ENCODE measurements around the gene NMNAT2.
"Not testable (repeated sequence)": the region's sequence is repeated elsewhere in the genome, so short reads cannot be mapped to it uniquely, and the experiment has no call there.

The NMNAT2 gene

DNA sequence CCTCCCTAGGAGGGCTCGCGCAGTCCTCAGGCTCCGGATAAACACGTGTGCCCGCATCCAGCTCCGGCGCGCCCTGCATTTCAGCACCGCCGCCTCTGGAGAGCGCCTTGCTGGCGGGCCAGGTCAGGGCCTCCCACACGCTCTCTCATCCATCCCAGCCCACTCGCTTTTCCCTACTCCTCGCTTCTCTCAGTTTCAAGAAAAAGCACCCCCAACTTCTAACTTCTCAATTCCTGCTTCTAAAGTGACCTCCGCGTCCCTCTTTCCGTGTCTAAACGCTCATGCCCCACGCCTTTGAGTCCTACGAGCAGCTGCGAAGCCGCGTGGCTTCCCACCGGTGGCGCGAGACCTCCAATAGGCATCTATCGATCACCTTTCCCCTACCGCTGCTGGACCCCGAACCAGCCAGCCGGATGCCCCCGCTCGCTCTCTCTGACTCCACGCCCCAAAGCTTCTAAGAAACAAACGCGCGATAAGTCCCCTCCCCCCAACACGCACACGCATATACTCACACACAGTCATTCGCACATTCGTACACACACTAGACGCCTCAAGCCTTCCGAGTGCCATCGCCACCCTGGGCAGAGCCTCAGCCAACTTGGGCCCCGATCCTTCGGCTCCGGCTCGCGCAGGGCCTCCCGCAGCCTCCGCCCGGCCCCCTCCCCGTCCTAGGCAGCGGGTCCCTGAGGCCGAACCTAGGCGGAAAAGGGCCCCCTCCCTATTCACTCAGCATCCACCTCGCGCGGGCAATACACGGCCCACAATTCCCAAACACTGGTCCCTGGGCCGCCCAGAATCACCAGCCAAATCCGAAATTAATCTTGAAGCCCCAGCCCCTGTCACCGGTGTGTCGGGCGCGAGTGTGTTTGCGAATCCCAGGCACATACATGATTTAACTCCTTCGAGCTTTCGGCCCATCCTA, 1.1 kb downstream of the NMNAT2 start:
- no peak for DNase-seq

GRCh38 chr1:183414365-183414764, 3.8 kb downstream of the NMNAT2 start:
- DNase-seq = no peak

DNA sequence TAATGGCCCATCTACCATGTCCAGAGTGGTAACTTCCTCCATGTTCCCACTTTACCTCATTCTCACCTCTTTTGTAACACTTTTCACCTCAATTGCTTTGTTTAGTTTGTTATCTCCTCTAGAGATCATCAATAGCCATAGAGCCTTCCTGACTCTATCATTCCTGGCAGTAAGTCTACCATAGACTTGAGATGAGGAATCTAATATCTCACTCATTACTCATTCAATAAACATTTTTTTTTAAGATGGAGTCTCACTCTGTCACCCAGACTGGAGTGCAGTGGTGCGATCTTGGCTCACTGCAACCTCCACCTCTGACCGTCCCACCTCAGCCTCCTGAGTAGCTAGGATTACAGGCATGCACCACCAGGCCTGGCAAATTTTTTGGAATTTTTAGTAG, 7.1 kb downstream of the NMNAT2 start:
- no peak for DNase-seq

DNA sequence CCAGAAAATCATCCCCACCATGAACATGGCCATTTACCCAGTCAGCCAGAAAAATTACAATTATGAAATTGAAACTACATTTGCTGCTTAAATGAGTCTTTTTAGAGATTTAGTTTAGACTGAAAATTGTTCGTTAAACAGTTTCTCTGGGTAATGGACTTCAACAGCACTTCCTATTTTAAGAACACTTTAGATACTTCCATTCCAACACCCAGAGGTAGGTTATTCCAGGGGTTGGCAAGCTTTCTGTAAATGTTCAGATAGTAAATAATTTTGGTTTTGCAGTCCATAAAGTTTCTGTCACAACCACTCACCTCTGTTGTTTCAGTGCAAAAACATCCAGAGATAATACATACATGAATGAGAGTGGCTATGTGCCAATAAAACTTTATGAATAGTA, 10.2 kb downstream of the NMNAT2 start:
- DNase-seq = no peak

DNA sequence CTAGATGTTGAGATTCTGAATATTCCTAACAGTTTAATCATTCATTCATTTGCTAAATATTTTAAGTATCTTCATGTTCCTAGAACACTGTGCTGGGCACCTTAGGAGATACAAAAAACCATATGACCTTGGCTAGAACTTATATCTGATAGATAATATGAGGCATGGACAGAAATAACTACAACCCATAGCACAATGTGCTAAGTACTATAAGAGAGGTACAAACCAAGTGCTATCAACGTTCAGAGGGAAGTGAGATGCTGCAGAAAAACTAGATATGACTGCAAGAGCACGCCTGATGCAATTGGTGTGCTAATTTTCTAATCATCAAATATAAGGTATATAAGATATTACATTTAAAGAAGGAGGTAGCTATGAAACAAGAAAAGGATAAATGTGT, 10.7 kb downstream of the NMNAT2 start:
- no peak for DNase-seq

DNA sequence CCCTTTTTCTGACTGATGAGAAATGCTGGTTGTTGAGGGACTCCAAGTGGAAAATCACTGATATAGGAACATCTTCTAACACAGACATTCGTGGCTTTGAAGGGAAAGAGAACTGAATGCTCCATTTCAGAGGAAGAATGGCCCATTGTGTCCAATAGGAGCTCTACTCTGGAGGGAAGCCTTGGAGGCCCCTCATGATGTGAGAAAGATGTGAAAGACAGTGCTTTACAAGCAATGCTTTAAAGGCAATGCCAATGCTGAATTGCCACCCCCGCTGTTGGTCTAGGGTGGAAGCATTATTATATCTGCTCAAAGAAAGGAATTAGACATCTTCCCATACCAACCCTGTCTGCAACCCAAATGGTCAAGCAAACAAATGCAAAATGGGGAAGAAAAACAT, 13.7 kb downstream of the NMNAT2 start:
- DNase-seq = no peak

- no peak for DNase-seq
Observed at GRCh38 chr1:183403498-183403897, 14.7 kb downstream of the NMNAT2 start.

DNA sequence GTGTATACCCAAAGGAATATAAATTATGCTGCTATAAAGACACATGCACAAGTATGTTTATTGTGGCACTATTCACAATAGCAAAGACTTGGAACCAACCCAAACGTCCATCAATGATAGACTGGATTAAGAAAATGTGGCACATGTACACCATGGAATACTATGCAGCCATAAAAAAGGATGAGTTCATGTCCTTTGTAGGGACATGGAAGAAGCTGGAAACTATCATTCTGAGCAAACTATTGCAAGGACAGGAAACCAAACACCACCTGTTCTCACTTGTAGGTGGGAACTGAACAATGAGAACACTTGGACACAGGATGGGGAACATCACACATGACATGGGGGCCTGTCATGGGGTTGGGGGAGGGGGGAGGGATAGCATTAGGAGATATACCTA, 16.6 kb downstream of the NMNAT2 start:
- DNase-seq = not testable (repeated sequence)

DNA sequence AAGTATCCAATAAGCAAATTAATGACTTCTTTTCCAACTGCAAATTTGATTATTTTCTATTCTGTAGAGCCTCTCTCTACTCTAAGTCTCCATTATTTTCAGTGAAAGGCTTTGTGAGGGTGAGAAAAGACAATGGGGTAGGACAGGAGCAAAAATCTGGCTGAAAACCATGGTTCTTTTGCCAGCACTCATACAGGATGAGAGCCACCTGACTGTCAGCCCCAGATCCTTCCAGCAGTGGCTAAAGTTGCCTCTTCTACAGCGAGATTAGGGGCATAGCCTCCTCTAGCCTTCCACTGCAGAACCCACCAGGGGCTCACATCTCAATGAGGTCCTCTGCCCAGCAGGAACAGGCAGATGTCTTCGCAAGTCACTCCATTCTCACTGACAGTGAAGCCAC, 23.7 kb downstream of the NMNAT2 start:
- no peak for DNase-seq

DNA sequence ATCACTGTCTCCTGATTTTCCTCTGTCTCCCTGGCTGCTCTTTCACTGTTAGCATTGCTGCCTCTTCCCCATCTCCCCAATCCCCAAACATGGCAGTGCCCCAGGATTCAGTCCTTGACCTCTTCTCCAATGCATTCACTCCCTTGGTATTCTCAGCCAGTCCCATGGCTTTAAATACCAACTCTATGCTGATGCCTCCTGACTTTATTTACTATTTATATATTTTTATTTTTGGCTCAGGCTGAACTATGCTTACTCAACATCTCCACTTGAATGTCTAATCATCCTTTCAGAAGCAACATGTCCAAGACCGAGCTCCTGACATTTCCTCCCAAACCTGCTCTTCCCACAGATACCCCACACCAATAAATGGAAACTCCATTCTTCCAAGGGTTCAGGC, 26.3 kb downstream of the NMNAT2 start:
- no peak for DNase-seq

DNA sequence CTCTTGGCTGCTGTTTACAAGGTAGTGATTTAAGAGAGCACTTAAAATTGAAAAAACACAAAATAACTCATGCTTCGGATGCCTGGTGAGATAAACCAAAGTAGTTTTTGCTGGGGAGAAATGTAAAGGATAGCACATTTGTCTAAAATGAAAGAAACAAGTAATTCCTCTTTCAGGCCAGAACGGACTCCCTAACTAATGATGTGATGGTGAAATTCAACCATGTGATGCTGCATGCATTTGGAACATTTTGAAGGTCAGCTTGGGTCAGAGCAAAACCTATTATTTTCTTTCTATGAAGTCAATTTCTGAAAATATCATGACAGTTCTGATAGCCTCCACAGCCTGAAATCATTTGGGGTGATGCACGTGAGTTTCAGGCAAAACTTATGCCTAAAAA, 27.6 kb downstream of the NMNAT2 start:
- DNase-seq = no peak

DNA sequence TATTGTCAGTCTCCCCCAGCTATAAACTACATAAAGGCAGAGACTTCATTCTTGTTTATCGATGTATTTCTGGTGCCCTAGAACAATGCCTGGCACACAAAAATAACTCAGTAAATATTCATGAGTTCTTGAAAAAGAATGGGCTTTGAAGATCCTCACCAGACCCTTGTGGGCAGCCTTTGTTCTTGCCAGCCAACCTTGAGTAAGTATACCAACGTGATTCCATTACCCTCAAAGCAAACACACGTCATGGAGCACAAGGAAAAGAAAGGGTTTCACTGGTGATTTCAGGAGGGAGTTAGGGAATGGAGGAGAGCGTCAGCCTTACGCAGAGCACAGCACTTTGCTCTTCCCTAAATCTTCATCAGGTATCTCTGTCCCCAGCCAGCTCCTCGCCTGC, 29.4 kb downstream of the NMNAT2 start:
- no peak for DNase-seq

- no peak for DNase-seq
Observed at GRCh38 chr1:183385340-183386144, 32.6 kb downstream of the NMNAT2 start.

GRCh38 chr1:183379951-183380350, 38.2 kb downstream of the NMNAT2 start:
- no peak for DNase-seq

- no peak for DNase-seq
Observed at GRCh38 chr1:183375381-183375780, 42.8 kb downstream of the NMNAT2 start.

GRCh38 chr1:183374825-183375224, 43.4 kb downstream of the NMNAT2 start:
- DNase-seq = no peak

GRCh38 chr1:183372586-183373230, 45.5 kb downstream of the NMNAT2 start:
- DNase-seq = no peak

GRCh38 chr1:183370399-183371058, 47.7 kb downstream of the NMNAT2 start:
- no peak for DNase-seq

DNA sequence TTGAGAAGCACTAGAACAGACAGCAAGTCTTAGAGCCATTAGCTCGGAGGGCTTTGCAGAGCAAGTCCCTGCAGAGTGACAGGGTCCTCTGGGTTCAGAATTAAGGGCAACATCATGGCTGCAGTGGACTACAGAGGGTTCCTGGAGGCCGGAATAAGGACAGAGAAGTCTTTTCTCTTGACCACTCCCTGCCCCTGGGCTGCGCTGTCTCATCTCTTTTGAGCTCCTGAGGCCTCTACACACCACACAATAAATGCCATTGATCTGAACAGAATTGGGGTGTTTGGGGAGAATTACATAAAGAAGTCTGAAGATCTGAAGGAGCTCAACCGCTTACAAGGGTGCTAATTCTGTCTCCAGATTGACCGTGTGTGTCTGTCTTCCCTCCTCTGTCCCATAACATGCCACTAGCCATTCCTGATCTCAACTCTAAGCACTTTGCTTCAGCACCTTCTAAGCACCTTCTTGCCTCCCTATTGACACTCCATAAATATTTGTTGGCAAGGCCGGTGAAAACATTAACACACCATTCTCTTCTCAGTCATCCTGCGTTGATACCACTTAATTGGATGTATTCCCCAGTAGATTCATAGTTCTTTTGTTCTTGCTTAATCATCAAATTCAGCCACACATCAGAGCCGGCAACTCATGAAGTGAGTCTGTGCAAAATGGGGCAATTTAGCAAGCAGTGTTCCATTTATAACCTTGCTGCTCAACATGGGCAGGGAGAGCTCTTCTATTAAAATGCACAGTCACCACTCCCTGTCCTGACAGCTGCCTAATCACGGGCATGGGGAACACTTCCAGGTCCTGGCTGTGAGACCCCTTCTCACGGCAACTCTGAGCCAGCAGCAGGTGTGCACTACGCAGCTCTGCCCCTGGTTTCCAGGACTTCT, 49.7 kb downstream of the NMNAT2 start:
- no peak for DNase-seq

DNA sequence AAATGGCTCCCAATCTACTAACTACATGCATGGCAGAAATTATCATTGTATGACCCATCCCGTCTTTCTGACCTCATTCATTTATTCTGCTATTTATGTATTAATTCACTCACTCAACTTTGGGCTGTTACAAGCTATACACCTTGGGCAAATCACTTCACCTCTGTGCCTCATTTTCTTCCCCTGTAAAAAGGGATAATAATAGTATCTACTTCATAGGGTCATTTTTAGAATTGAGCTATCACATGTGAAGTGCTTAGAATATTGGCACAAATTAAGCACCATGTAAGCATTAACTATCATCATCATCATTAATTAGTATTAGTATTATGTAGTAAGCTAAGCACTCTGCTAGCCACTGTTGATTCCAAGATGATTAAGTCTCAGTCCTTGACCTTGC, 52.1 kb downstream of the NMNAT2 start:
- no peak for DNase-seq

DNA sequence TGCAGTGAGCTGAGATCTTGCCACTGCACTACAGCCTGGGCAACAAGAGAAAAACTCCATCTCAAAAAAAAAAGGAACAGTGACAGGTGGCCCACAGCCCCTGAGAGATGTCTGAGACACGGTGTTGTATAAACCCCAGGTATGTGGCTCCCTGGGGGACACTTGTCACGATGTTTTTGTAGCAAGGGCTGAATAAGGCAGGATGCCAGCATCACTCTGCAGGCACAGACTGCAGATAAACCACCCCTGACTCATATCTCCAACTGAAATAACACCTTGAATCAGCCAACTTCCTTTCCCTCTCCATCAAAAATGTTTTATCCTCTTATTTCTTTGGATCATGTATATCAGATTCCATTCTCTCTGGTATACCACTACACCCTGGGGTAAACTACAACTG, 52.5 kb downstream of the NMNAT2 start:
- no peak for DNase-seq

- DNase-seq = no peak
Observed at GRCh38 chr1:183365093-183365492, 53.1 kb downstream of the NMNAT2 start.
